A549 (cell line): ENCODE measurements around the gene USP46.

Source experiments
- BHLHE40 ChIP-seq: IDR thresholded peaks from 2 replicates; pipeline ENCODE4 v1.6.1; 2012; ENCODE audit warnings: low read depth, low read length, inconsistent platforms
- CHD2 ChIP-seq: fragments of 150-350 bp; IDR thresholded peaks from 2 replicates; pipeline ENCODE4 v1.6.1; 2014; ENCODE audit warnings: low read length; ENCODE audit not compliant: partially characterized antibody
- KDM5A ChIP-seq: fragments of 200-600 bp; sonication (generic); IDR thresholded peaks from 2 replicates; pipeline ENCODE4 v1.6.1; 2016; ENCODE audit warnings: antibody characterized with exemption, mild to moderate bottlenecking
- MYC ChIP-seq: IDR thresholded peaks from 2 replicates; pipeline ENCODE4 v1.6.1; 2012; ENCODE audit warnings: mild to moderate bottlenecking, inconsistent platforms, low read length, improper control_type of control experiment, borderline replicate concordance
- POLR2A ChIP-seq: IDR thresholded peaks from 2 replicates; pipeline ENCODE4 v1.6.1; 2012; ENCODE audit warnings: mild to moderate bottlenecking, low read length
- RAD21 ChIP-seq, 2 experiments: fragments of >200 bp in 1 of 2; sonication (Bioruptor Twin) in 1 of 2; formaldehyde crosslinking in 1 of 2; IDR thresholded peaks in 1 of 2; conservative IDR thresholded peaks in 1 of 2; 2 replicates in 1 of 2; 3 replicates in 1 of 2; pipeline ENCODE4 v1.6.1; 2012 to 2018; ENCODE audit warnings: inconsistent platforms in 1 of 2
- TF ChIP-seq, protein P1 (sequence below): fragments of >200 bp; sonication (Bioruptor Twin); formaldehyde crosslinking; IDR thresholded peaks from 3 replicates; pipeline ENCODE4 v1.5.1; 2016
- TF ChIP-seq, protein P2 (sequence below): fragments of >200 bp; sonication (Bioruptor Twin); formaldehyde crosslinking; IDR thresholded peaks from 3 replicates; pipeline ENCODE4 v1.6.1; 2016
- TF ChIP-seq, protein P3 (sequence below): fragments of 150-350 bp; IDR thresholded peaks from 2 replicates; pipeline ENCODE4 v1.6.1; 2014; ENCODE audit warnings: low read depth, mild to moderate bottlenecking, low read length
- TF ChIP-seq, protein P4 (sequence below): fragments of 200-600 bp; sonication (generic); IDR thresholded peaks from 2 replicates; pipeline ENCODE4 v1.6.1; 2016; ENCODE audit warnings: antibody characterized with exemption, mild to moderate bottlenecking, moderate library complexity

- TF ChIP-seq, protein P1, sequence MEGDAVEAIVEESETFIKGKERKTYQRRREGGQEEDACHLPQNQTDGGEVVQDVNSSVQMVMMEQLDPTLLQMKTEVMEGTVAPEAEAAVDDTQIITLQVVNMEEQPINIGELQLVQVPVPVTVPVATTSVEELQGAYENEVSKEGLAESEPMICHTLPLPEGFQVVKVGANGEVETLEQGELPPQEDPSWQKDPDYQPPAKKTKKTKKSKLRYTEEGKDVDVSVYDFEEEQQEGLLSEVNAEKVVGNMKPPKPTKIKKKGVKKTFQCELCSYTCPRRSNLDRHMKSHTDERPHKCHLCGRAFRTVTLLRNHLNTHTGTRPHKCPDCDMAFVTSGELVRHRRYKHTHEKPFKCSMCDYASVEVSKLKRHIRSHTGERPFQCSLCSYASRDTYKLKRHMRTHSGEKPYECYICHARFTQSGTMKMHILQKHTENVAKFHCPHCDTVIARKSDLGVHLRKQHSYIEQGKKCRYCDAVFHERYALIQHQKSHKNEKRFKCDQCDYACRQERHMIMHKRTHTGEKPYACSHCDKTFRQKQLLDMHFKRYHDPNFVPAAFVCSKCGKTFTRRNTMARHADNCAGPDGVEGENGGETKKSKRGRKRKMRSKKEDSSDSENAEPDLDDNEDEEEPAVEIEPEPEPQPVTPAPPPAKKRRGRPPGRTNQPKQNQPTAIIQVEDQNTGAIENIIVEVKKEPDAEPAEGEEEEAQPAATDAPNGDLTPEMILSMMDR, result no peak
- no peak for TF ChIP-seq KDM5A
- no peak for TF ChIP-seq POLR2A
- TF ChIP-seq, protein P2, sequence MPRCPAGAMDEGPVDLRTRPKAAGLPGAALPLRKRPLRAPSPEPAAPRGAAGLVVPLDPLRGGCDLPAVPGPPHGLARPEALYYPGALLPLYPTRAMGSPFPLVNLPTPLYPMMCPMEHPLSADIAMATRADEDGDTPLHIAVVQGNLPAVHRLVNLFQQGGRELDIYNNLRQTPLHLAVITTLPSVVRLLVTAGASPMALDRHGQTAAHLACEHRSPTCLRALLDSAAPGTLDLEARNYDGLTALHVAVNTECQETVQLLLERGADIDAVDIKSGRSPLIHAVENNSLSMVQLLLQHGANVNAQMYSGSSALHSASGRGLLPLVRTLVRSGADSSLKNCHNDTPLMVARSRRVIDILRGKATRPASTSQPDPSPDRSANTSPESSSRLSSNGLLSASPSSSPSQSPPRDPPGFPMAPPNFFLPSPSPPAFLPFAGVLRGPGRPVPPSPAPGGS, result no peak
- no peak for TF ChIP-seq BHLHE40
- TF ChIP-seq RAD21 (conservative IDR thresholded peaks at IDR 0.05 in 1 of 2, IDR thresholded peaks at IDR 0.05 in 1 of 2), result no peak
- TF ChIP-seq, protein P3, sequence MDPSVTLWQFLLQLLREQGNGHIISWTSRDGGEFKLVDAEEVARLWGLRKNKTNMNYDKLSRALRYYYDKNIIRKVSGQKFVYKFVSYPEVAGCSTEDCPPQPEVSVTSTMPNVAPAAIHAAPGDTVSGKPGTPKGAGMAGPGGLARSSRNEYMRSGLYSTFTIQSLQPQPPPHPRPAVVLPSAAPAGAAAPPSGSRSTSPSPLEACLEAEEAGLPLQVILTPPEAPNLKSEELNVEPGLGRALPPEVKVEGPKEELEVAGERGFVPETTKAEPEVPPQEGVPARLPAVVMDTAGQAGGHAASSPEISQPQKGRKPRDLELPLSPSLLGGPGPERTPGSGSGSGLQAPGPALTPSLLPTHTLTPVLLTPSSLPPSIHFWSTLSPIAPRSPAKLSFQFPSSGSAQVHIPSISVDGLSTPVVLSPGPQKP, result no peak
- TF ChIP-seq CHD2, result no peak
- TF ChIP-seq, protein P4, sequence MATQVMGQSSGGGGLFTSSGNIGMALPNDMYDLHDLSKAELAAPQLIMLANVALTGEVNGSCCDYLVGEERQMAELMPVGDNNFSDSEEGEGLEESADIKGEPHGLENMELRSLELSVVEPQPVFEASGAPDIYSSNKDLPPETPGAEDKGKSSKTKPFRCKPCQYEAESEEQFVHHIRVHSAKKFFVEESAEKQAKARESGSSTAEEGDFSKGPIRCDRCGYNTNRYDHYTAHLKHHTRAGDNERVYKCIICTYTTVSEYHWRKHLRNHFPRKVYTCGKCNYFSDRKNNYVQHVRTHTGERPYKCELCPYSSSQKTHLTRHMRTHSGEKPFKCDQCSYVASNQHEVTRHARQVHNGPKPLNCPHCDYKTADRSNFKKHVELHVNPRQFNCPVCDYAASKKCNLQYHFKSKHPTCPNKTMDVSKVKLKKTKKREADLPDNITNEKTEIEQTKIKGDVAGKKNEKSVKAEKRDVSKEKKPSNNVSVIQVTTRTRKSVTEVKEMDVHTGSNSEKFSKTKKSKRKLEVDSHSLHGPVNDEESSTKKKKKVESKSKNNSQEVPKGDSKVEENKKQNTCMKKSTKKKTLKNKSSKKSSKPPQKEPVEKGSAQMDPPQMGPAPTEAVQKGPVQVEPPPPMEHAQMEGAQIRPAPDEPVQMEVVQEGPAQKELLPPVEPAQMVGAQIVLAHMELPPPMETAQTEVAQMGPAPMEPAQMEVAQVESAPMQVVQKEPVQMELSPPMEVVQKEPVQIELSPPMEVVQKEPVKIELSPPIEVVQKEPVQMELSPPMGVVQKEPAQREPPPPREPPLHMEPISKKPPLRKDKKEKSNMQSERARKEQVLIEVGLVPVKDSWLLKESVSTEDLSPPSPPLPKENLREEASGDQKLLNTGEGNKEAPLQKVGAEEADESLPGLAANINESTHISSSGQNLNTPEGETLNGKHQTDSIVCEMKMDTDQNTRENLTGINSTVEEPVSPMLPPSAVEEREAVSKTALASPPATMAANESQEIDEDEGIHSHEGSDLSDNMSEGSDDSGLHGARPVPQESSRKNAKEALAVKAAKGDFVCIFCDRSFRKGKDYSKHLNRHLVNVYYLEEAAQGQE, result no peak
- TF ChIP-seq MYC, result no peak
These were observed 41.6 kb downstream of the USP46 start for GRCh38 chr4:52617336-52618020.
